A549 (cell line): ENCODE measurements around the gene HMCN1.

ENCODE experiments used
- CHD4 ChIP-seq: fragments of 200-600 bp; sonication (generic); IDR thresholded peaks from 2 replicates; pipeline ENCODE4 v1.6.1; 2016; ENCODE audit warnings: antibody characterized with exemption, mild to moderate bottlenecking, borderline replicate concordance
- KDM1A ChIP-seq: fragments of 200-600 bp; sonication (generic); IDR thresholded peaks from 2 replicates; pipeline ENCODE4 v1.6.1; 2016; ENCODE audit warnings: low read depth, mild to moderate bottlenecking
- ZFP36 ChIP-seq: fragments of 450-650 bp; IDR thresholded peaks from 2 replicates; pipeline ENCODE4 v1.6.1; 2014; ENCODE audit warnings: borderline replicate concordance; ENCODE audit not compliant: partially characterized antibody
- TF ChIP-seq, protein P1 (sequence below): fragments of >200 bp; sonication (Bioruptor Twin); formaldehyde crosslinking; IDR thresholded peaks from 3 replicates; pipeline ENCODE4 v1.5.1; 2016

- TF ChIP-seq, protein P1, sequence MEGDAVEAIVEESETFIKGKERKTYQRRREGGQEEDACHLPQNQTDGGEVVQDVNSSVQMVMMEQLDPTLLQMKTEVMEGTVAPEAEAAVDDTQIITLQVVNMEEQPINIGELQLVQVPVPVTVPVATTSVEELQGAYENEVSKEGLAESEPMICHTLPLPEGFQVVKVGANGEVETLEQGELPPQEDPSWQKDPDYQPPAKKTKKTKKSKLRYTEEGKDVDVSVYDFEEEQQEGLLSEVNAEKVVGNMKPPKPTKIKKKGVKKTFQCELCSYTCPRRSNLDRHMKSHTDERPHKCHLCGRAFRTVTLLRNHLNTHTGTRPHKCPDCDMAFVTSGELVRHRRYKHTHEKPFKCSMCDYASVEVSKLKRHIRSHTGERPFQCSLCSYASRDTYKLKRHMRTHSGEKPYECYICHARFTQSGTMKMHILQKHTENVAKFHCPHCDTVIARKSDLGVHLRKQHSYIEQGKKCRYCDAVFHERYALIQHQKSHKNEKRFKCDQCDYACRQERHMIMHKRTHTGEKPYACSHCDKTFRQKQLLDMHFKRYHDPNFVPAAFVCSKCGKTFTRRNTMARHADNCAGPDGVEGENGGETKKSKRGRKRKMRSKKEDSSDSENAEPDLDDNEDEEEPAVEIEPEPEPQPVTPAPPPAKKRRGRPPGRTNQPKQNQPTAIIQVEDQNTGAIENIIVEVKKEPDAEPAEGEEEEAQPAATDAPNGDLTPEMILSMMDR, result no peak
- TF ChIP-seq CHD4 (no peak), KDM1A (no peak), ZFP36 (no peak)
These were observed 1.5 kb downstream of the HMCN1 start for GRCh38 chr1:185735701-185736064.
